GM08714 (cell line): ENCODE data around the gene EBF4.
"Not testable (repeated sequence)": the region's sequence is repeated elsewhere in the genome, so short reads cannot be mapped to it uniquely, and the experiment has no call there.

ENCODE experiments used
- H3K4me3 ChIP-seq: fragments of 200-500 bp; sonication (Bioruptor generic); 2 replicates; pipeline ENCODE4 v1.5.1; 2014; ENCODE audit warnings: mild to moderate bottlenecking, low read length, inconsistent platforms
- ZNF274 ChIP-seq: IDR thresholded peaks from 2 replicates; pipeline ENCODE4 v1.6.1; 2012; ENCODE audit warnings: mild to moderate bottlenecking, low read depth, low read length

The EBF4 gene

GRCh38 chr20:2692886-2693285 is 306 bp downstream of the EBF4 start:
- H3K4me3 ChIP-seq = no peak overlapping the region
- TF ChIP-seq ZNF274 = no peak

- peak overlapping the region; percentile 11; the same call in 1 of the 2 replicates for H3K4me3 ChIP-seq
- no peak for TF ChIP-seq ZNF274
Observed at GRCh38 chr20:2693286-2694007, 867 bp downstream of the EBF4 start.

DNA sequence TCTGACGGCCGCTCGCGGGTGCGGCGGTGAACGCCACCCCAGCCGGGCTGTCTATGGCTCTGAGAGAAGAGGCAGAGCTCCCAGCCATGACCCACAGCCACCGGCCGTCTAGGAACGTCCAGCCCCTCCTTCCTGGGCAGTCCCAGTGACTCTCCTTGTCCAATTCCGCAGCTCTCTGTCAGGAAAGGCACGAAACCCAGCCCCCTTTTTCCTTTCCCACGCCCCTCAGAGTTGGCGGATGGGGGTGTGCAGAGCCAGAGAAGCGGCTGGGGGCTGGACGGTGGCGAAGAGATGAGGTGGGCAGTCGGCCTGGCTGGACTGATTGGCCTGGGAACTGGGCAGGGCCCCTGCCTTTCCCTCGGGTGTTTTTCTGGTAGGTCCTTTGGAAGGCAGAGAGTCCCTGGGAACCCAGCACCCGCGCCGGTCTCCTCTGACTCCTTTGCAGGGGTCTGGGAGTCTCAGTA is 1.5 kb downstream of the EBF4 start:
- TF ChIP-seq ZNF274 = no peak
- no peak overlapping the region for H3K4me3 ChIP-seq

- no peak for TF ChIP-seq ZNF274
- no peak overlapping the region for H3K4me3 ChIP-seq
Observed at GRCh38 chr20:2694519-2694918, 1.9 kb downstream of the EBF4 start.

DNA sequence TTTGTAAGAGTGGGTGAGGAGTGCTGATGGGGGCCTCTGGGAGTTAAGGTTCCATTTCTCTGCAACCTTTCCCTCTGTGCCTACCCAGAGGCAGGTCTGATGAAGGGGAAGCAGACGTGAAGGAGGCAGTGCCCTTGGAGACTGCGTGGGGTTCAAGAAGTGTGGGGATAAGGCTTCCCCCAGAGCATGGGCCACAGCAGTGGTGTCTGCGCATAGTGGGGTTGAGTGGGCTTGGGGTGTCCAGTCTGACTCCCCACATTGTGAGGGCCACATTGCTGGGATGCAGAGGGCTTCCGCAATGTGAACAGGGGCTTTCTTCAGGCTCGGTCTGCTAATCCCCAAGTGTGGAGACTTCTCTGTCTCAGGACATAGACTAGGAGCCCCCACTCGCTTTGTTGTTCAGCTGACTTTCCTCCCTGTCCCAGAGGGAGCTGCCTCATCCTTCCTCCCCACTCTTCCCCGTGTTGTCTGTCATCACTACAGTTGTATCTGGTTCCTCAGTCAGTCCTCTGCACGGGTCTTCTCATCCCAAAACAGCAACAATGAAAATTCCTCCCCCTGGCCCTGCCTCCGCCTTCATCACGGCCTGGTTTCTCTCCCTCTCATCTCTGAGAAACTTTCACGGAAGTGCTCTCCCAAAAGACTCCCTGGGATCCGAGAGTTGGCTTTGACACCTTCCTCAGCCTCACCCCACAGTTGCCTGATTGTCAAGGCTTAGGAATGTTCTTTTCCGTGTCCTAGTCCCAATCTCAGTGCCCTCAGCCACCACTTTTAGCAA is 2.8 kb downstream of the EBF4 start:
- no peak for TF ChIP-seq ZNF274
- H3K4me3 ChIP-seq = no peak overlapping the region

- not testable (repeated sequence) for H3K4me3 ChIP-seq
Observed at GRCh38 chr20:2695984-2696525, 3.5 kb downstream of the EBF4 start.

- TF ChIP-seq ZNF274 = no peak
- no peak overlapping the region for H3K4me3 ChIP-seq
Observed at GRCh38 chr20:2696646-2697045, 4.1 kb downstream of the EBF4 start.

DNA sequence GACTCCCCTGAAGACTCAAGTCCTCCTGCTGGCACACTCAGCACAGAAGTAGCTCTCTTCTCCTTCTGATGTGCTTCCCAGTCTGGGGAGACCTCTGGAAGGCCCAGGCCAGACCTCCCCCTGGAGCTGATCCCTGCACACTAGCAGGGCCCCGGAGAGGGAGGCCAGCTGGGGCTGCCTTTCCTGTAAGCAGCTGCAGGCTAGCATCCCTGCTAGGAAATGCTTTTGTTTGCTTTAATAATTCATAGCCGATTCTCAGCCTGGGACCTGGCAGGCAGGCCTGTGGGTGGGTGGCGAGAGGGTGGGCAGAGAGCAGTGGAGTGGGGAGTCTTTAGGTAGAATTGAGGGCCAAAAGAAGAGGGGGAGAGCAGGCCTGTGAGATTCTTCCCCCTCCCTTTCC is 5.2 kb downstream of the EBF4 start:
- no peak overlapping the region for H3K4me3 ChIP-seq
- no peak for TF ChIP-seq ZNF274

DNA sequence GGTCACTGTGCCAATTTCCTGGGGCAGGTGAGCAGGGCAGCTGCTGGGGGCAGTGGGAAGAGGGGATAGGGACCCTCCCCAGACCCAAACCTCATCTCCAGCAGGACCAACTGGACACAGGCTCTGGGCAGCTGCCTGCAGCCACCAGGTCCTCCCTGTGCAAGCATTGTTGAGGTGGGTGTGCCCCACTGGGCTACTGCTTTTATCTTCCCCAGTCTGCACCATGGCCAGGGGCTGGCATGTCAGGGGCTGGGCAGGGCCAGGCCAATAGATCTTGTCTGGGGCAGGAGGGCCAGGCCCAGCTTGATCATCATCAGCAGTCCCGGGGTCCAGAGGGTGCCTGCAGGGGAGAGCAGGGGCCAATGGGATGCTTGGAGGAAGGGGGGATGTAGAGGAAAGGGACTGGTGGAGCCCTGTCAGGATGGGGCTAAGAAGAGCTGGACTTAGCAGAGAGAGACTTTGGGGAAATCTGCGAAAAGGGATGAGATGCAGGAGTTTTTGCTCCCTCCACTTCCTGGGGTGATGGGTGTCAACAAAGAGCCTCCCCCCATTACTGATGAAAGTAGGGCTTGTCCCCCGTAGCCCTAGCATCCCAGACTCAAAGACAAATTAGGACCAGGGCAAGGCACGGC is 5.7 kb downstream of the EBF4 start:
- TF ChIP-seq ZNF274 = no peak
- no peak overlapping the region for H3K4me3 ChIP-seq

- no peak for TF ChIP-seq ZNF274
- H3K4me3 ChIP-seq = no peak overlapping the region
Observed at GRCh38 chr20:2698912-2699311, 6.3 kb downstream of the EBF4 start.

GRCh38 chr20:2699775-2700413 is 7.3 kb downstream of the EBF4 start:
- no peak overlapping the region for H3K4me3 ChIP-seq
- TF ChIP-seq ZNF274 = no peak

GRCh38 chr20:2700913-2701620 is 8.5 kb downstream of the EBF4 start:
- no peak overlapping the region for H3K4me3 ChIP-seq
- TF ChIP-seq ZNF274 = no peak

DNA sequence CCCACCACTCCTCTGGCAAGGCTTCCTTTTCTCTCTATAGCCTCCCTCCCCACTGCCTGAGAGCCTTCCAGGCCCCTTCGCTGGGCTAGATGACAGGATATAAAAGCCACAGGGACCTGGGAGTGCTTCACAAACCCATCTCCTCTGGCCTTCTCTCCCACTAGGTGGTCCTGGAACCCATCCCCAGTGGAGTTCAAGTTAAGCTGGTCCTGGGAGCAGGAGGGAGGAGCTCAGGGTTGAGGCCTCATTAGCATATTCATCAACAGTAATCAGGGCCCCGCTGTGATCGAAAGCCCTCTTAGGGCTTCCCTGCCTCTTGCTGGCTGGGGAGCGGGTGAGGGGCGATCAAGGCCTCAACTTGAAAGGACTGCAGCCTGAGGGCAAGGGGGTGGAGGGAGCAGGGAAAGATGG is 9.1 kb downstream of the EBF4 start:
- no peak overlapping the region for H3K4me3 ChIP-seq
- no peak for TF ChIP-seq ZNF274

DNA sequence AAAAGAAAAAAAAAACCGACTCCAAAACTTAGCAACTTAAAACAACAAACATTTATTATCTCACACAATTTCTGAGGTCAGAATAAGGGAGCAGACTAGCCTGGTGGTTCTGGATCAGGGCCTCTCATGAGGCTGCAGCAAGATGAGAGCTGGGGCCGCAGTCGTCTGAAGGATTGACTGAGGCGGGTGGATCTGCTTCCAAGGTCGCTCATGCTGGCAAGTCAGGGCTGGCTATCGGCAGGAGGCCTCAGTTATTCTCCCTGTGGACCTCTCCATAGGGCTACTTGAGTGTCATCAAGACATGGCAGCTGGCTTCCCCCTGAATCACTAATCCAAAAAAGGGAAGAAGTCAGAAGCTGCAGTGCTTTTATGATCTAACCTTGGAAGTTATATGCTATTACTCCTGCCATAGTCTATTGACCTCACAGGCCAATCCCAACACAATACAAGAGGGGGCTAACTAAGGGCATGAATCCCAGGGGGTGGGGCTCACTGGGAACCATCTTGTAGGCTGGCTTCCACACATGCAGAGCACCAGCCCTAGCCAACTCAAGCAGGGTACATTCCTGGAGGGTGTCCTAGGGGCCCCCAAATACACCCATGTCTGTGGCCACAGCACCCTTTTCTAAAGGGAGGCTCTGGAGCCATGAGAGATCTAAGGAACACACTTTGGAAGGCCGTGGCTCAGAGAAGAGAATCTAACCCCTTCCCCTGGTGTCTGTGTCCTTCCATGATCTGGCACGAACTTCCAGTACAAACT is 11.3 kb downstream of the EBF4 start:
- no peak overlapping the region for H3K4me3 ChIP-seq
- no peak for TF ChIP-seq ZNF274
